ENCODE data around the gene ANGPTL1.
"Not testable (repeated sequence)": the region's sequence is repeated elsewhere in the genome, so short reads cannot be mapped to it uniquely, and the experiment has no call there.

The ANGPTL1 gene

DNA sequence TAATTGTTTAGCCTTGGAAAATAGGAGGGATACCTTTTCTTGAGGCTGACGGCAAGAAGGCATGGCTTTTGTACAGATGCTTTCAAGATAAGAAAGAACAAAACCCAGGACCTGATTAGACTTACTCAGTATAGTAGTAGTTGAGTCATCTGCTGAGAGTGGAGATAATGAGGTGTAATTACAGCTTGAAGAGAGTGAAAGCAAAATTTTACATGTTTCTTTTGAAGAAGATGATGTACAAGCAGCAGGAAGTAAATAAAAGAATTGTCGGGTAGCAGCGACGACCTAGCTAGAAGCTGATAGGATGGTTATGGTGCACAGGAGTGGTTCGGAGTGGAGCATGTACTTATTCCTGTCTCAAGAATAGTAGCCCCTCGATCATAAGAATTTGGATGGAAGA lies 6.6 kb downstream of the ANGPTL1 start:
- no peak for DNase-seq

DNA sequence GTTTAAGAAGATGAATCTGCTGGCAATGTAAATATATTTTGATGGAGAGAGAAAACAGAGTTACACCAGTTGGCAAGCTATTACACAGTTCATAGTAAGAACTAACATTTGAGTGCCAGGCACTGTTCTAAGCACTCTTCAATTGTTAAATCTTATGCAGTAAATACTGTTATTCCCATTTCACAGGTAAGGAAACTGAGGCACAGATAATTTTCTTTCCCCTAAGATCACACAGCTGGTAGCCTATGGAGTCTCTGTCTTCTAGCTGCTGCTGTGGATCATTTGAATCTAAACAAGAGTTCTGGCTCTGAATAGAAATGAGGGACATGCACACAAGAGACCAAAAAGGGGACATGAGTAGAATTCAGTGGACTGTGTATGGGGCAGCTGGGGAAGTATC lies 8.0 kb downstream of the ANGPTL1 start:
- no peak for DNase-seq

DNA sequence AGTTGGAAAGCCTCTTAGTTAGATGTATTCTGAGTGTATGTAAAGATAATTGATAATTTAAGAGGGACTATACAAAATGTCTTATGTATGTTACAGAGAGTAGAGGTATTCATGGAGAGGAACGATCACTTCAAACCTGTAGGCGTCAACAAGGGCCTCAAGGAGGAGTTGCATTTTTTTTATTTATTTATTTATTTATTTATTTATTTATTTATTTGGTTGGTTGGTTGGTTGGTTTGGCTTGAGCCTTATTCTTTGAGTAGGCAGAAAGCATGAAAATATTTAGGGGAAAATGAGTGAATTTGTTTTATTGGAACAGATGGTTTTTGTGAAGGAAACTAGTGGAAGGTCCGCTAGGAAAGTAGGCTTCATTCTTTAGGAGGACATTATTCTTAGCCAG lies 8.5 kb downstream of the ANGPTL1 start:
- DNase-seq = no peak

DNA sequence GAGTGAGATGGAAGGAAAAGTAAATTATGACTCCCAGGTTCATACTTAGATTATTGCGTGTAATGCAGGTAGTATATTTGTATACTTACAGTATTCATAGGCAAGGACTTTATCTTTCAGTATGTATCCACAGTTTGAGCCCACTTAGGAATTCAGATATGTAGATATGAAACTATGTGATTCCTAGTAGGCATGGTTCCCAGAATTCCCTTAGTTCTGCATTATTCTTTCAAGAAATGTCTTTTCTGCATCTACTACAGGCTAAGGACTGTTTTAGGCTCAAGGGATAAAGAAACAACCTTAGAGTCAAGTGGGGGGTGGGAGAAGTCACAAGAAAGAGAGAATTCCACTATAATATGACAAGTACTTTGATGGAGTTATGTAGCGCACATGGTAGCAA lies 13.8 kb downstream of the ANGPTL1 start:
- DNase-seq = no peak

DNA sequence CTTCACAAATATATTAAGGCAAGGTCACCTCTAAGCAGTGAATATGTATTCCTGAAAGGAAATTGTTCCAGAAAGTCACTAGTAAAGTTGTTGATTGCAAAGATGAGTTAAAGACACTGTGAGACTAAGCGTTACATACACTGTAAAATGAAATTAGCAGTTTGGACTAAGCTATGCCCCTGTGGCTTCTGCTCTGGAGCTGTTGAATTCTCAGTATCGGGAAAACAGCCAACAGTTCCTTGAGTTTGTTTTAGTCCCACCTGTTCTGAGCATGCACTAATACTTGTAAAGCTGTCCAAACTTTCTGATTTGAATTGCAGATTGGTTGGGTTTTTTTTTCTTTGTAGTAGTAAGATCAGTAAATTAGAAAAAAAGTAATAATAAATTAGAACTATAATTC lies 21.0 kb downstream of the ANGPTL1 start:
- no peak for DNase-seq

DNA sequence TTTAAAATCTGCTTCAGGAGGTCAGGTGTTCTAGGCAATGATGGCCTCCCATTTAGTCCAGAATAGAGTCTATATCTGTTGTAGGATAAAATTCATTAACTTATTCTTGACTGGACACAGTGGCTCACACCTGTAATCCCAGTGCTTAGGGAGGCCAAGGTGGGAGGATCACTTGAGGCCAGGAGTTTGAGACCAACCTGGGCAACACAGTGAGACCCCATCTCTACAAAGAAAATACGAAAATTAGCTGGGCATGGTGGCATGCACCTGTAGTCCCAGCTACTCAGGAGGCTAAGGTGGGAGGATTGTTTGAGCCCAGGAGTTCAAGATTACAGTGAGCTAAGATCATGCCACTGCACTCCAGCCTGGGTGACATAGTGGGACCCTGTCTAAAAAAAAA lies 23.0 kb downstream of the ANGPTL1 start:
- DNase-seq = not testable (repeated sequence)

DNA sequence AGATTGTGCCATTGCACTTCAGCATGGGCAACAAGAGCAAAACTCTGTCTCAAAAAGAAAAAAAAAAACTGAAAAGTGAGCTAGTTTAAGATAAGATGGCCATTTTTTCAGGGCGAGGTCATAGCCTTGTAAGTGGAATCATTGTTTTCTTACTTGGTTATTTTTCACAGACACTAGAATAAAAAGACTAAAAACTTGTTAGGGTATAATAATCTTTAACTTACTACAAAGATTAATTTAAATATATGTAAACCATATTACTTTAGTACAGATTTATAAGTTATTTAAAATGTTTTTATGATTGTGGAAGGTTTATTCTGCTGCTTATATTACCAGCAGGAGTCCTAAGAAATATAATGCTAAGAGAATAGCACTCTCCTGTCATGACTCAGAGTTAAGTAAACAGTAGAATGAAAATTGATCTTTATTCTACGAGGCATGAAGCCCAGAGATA lies 23.5 kb downstream of the ANGPTL1 start:
- DNase-seq = no peak

DNA sequence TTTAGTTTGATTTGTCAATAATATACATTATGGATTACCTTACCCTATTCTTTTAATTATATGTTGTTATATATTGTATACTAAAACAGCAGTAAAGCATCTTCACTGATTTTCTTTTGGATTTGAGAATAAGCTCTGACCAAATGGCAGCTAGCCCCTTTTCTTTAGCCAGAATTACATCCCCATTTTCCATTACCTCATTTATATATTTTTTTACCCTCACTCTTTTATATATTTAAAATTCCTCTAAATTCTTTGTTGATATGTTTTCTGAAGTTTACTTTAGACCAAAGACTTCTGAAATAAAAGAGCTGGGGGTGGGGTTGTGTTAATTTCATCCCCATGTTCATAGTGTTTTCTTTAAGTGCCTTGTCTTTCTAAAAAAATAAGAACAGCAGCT lies 24.6 kb downstream of the ANGPTL1 start:
- DNase-seq = no peak

DNA sequence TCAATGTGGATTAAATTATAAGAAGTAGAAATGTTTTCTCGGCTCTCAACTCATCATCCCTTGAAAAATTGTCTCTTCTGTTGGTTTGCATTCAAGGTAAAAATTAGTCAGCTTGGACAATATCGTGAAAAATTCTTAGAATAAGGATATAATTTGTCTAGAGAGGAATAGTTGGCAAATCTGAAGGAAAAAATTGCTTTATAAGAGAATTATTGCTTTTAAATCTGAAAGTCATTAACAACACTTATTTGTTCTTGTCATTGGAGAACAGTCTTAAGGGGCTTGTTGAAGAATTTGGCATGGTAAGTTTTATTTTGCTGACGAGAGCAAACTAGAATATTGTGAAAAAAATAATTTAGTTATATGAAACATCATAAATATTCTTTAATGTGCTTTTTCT lies 26.4 kb downstream of the ANGPTL1 start:
- DNase-seq = no peak

DNA sequence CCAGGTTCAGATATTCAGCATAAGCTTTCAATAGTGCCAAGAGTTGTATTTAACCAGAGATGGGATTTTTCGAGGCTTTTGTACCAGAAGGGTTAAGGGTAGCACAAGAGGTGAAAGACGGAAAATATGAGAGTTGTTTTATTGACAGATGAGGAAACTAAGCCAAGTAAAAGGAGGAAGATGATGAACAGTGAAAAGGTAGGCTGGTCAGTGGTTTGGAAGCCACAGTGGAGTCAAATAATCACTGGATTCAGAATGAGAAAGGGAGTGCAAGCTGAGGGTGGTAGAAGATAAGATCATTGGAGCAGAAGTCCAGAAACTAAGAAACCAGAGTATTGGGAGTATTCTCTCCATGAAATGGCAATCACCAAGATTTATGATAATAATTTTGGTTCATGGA lies 45.7 kb downstream of the ANGPTL1 start:
- no peak for DNase-seq

DNA sequence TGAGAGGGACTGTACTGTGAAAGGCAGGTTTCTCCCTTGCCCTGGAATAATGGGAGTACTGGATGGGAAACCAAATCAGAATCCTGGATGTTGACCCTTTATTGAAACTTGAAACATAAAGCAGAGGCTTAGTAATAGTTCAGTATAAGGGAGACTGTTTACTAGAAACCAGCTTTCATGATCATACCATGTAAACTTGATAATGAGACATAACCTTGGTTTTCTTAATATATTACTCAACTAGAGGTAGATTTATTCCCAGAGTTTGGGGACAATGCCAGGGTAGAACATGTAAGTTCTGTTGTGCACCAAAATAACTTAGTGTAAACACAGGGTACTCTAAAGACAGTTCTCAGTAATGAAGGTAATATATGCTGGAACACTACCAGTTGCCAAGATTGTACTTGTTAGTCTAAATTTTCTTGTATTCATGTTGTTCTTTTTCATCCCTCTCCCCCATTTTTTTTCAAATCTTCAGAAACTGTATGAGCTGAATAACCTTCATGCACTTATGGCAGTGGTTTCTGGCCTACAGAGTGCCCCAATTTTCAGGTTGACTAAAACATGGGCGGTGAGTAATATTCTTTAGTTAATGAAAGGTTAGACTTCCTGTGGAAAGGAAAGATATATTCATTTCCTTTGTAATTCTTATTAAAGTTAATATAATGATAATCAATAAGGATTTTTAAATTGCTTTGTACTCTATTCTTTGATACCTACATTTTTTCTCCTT lies 49.6 kb downstream of the ANGPTL1 start:
- DNase-seq = no peak

DNA sequence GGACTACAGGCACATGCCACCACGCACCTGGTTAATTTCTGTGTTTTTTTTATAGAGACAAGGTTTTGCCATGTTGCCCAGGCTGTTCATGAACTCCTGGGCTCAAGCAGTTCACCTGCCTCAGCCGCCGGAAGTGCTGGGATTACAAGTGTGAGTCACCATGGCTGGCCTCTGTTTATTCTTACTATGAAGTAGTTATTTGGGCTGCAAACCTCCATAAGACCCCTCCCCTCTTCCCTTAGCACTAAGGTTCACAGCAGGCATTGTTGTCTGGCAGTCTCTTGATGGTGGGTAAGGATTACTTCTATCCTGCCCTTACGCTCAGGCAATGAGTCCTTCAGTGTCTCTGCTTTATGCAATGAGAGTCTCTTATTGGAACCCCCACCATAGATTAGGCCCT lies 51.8 kb downstream of the ANGPTL1 start:
- DNase-seq = no peak

DNA sequence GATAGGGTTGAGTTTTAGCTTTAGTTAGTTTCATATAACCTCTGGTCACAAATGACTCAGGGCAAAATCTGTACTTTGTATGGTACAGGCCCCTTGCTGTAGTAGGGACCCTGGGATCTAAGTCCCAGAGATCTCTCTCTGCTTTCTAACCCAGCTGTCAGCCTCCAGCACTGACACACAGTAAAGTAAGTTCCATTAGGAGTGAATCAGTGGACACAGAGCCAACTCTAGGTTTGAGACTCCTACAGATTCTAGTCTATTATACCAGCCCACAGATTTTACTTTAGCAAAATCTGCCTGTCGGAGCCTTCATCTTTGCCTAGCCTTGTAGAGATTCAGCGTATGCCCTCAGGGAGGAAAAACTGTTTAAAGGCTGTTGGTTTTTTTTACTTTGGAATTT lies 52.5 kb downstream of the ANGPTL1 start:
- DNase-seq = no peak

DNA sequence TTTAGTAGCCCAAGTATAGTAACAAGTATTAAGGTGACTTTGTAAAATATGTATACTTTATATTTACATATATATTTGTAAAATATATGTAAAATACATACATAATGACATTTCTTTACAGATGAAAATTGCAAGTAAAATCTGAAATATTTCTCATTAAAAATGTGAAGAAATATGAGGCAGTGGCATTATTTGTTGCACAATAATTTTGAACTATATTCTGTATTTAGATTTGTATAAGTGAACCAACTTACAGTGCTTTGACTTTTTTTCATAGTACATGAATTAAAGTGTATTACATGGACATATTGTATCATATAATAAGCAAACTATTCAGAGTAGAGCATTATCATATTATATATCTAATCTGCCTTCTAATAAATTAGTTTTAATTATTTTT lies 60.3 kb downstream of the ANGPTL1 start:
- DNase-seq = no peak

DNA sequence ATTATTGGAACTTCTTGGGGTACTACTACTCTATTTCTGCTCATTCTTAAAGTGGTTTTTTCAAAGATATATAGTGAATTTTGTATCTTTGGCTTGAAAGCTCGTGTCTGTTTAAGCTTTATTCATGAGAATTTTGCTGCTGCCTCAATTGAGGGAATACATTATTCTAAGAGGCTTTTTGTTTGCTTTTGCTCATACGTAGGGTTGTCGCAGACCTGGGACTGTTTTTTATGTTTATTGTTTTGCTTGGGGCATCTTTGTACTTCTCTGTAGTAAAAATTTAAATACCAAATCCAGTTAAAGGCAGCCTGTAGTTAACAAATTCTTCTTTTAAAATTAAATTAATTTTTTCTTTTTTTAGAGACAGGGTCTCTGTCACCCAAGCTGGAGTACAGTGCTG lies 62.3 kb downstream of the ANGPTL1 start:
- DNase-seq = no peak

DNA sequence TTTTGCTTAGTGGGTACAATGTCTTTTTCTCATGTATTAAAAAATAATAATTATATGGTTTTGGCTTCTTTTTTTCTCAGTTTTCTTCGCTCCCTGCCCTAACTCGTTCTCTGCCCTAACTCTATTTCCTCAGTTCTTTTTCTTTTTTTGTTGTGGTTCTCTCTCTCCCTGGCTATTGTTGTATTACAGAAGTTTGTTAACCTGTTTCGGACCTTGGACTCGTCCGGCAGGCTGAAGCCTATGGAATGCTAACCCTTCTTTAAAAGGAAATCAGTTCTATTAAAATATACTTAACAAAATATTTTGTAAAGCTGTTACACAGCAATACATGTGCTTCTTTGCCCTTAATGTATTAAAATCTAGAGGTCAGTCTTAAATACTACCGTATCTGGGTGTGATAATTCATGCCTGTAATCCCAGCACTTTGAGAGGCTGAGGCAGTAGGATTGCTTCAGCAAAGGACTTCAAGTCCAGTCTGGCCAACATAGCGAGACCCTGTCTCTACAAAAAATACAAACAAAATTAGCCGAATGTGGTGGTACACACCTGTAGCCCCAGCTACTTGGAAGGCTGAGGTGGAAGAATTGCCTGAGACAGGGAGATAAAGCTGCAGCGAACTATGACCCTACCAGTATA lies 64.1 kb downstream of the ANGPTL1 start:
- DNase-seq = no peak

DNA sequence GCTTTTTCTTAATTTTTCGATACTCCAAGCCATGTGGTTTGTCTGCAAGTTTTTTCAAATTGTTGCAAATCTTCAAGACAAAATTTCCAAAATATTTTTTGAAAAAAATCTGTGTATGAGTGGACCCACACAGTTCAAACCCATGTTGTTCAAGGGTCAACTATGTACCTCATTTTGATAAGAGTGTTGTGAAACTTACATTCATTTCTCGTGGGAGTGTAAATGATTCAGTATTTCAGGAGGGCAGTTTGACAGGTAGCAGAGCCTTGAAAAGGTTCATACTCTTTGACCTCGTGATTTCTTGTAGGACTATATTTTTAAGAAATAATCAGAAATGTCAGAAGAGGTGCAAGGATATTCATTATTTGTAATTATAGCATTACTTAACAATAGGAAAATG lies 68.0 kb downstream of the ANGPTL1 start:
- DNase-seq = no peak

All from NCI-H82 (cell line).